Fibroblast of mammary gland (primary cell): Measurements from ENCODE around the gene PCTP.

ENCODE experiments used
- DNase-seq: peaks from one replicate; pipeline ENCODE4 v3.0.0-alpha.2; 2010; ENCODE audit warnings: low read depth
- H3K4me3 ChIP-seq: 2 replicates; pipeline ENCODE4 v1.5.1; 2011; ENCODE audit warnings: low read depth, mild to moderate bottlenecking, low read length, moderate library complexity; ENCODE audit not compliant: control insufficient read depth
- CTCF ChIP-seq: conservative IDR thresholded peaks from 2 replicates; pipeline ENCODE4 v1.5.1; 2011; ENCODE audit warnings: low read depth, low read length, inconsistent platforms; ENCODE audit not compliant: control insufficient read depth, insufficient read depth

Gene PCTP

DNA sequence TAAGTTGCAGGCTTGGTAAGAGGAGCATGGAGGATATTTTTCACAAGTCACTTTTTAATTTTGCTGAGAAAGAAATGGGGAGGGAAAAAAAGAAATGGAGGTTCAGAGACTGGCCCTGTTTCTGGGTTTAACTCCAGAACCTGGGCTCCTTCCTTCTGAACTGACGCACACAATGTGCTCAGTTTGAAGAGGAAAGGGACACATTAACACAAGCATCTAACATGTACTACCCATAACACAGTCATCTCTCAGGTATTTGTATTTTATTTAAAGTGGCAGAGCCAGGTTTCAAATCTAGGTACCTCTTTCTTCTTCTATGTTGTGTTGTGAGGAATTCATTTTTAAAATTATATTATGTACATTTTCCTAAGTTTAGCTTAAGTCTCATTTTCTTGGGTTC lies 22.9 kb upstream of the PCTP start:
- peak; percentile 57 for DNase-seq
- TF ChIP-seq CTCF: no peak

GRCh38 chr17:55728361-55728760 lies 22.5 kb upstream of the PCTP start:
- no peak for TF ChIP-seq CTCF
- no peak overlapping the region for H3K4me3 ChIP-seq
- no peak for DNase-seq

More for the DNA sequence above, 22.9 kb upstream of the PCTP start:
- H3K4me3 ChIP-seq: no peak overlapping the region

- H3K4me3 ChIP-seq: no peak overlapping the region
- no peak for TF ChIP-seq CTCF
- DNase-seq: no peak
These were observed 22.0 kb upstream of the PCTP start for GRCh38 chr17:55728833-55729232.

- DNase-seq: no peak
- no peak overlapping the region for H3K4me3 ChIP-seq
These were observed 21.4 kb upstream of the PCTP start for GRCh38 chr17:55729484-55729883.

DNA sequence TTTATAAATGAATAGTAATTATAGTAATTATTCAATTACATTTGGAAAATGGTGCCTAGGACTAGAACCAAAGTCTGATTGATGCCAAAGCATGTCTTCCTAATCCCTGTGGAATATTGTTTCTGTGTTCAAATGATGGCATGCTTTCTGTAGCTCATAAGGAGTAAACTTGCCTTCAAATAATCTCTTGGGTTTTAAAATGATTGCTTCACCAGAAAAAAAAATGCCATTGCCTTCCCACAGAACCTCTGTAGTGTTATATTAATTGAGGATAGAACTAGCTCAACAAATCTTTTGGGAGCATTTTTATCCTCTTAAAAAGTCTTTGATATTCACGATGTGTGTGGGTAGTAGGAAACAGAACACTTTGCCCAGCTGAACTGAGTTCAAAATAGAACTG lies 20.5 kb upstream of the PCTP start:
- DNase-seq: peak; percentile 42
- TF ChIP-seq CTCF: no peak
- no peak overlapping the region for H3K4me3 ChIP-seq

More at GRCh38 chr17:55729484-55729883, 21.4 kb upstream of the PCTP start:
- no peak for TF ChIP-seq CTCF

GRCh38 chr17:55730808-55731207 lies 20.0 kb upstream of the PCTP start:
- peak; percentile 58 for DNase-seq
- no peak for TF ChIP-seq CTCF
- H3K4me3 ChIP-seq: no peak overlapping the region
